ENCODE data around the gene CFAP92.

The CFAP92 gene

GRCh38 chr3:128879991-128880390 is 113.9 kb downstream of the CFAP92 start:
- Histone ChIP-seq H3K9me3 (ENCODE audit: control insufficient read depth, insufficient read depth, low read depth, low read length) (no peaks in the 10 kb centered on the region), H3K4me3 (ENCODE audit: low read depth, low read length) (peak overlapping the region; percentile 95), H3K36me3 (ENCODE audit: control insufficient read depth in 2 of 2, insufficient read depth in 1 of 2, low read length in 2 of 2) (peaks cover 0 to 45% of the 10 kb centered on the region in 2 experiments; a peak in 1 of 3 replicates), H3K27ac (ENCODE audit: extremely low read depth, low read depth, low read length) (peak overlapping the region; percentile 68), H3K4me1 (ENCODE audit: control insufficient read depth, insufficient read depth, low read length) (no peaks in the 10 kb centered on the region)
- TF ChIP-seq ZFP41 (tag by site-specific recombination; IDR thresholded peaks at IDR 0.05; ENCODE audit: borderline replicate concordance) (no peak), ZNF747 (tag by site-specific recombination; IDR thresholded peaks at IDR 0.05) (no peak), ZNF221 (tag by site-specific recombination; IDR thresholded peaks at IDR 0.05; ENCODE audit: borderline replicate concordance) (no peak), ZNF132 (tag by site-specific recombination; IDR thresholded peaks at IDR 0.05; ENCODE audit: borderline replicate concordance) (no peak), HOXD13 (CRISPR knock-in tag; IDR thresholded peaks at IDR 0.05; ENCODE audit: borderline replicate concordance) (no peak), MYNN (tag by site-specific recombination; IDR thresholded peaks at IDR 0.05; ENCODE audit: borderline replicate concordance) (no peak), ZSCAN4 (tag by site-specific recombination; IDR thresholded peaks at IDR 0.05) (no peak), ZNF473 (tag by site-specific recombination; IDR thresholded peaks at IDR 0.05) (no peak), ZNF555 (tag by site-specific recombination; conservative IDR thresholded peaks at IDR 0.05) (no peak), REPIN1 (tag by site-specific recombination; IDR thresholded peaks at IDR 0.05; ENCODE audit: low read depth) (no peak), ZFP69B (tag by site-specific recombination; IDR thresholded peaks at IDR 0.05) (no peak), PRDM1 (tag by site-specific recombination; IDR thresholded peaks at IDR 0.05) (no peak)
- ChIA-PET CTCF (interaction anchor here (0.7 kb wide), 1 partner anchor 335 kb away, joined by 4 read pairs; no protein-coding TSS in a partner anchor), POLR2A (interaction anchor here (1.2 to 1.9 kb wide), 3 partner anchors 12 to 369 kb away, joined by 3 to 7 read pairs (median 4); partner anchors contain the start of gene COPG1)

- Histone ChIP-seq H3K9me3 (ENCODE audit: control insufficient read depth, insufficient read depth, low read depth, low read length) (no peaks in the 10 kb centered on the region), H3K36me3 (ENCODE audit: control insufficient read depth in 2 of 2, insufficient read depth in 1 of 2, low read length in 2 of 2) (peaks cover 0 to 39% of the 10 kb centered on the region in 2 experiments; a peak in 1 of 3 replicates), H3K4me1 (ENCODE audit: control insufficient read depth, insufficient read depth, low read length) (no peaks in the 10 kb centered on the region), H3K4me3 (ENCODE audit: low read depth, low read length) (peak within 1 kb of the TSS; percentile 95), H3K27ac (ENCODE audit: extremely low read depth, low read depth, low read length) (peak within 1 kb of the TSS; percentile 84)
- POLR2A ChIA-PET, result interaction anchor here (0.6 to 1.9 kb wide), 10 partner anchors 9 to 436 kb away, joined by 3 to 7 read pairs (median 4); partner anchors contain the start of gene COPG1
- CTCF ChIA-PET, result interaction anchor here (0.7 to 1.8 kb wide), 3 partner anchors 14 to 199 kb away, joined by 3 to 4 read pairs (median 3); no protein-coding TSS in a partner anchor
- no peak for TF ChIP-seq ZNF555 (tag by site-specific recombination; conservative IDR thresholded peaks at IDR 0.05)
- TF ChIP-seq HIC1 (tag by site-specific recombination; IDR thresholded peaks at IDR 0.05), result peak; percentile 88
- TF ChIP-seq ZNF19 (tag by site-specific recombination; IDR thresholded peaks at IDR 0.05; ENCODE audit: low read depth), result no peak
- no peak for TF ChIP-seq ZNF148 (tag by site-specific recombination; IDR thresholded peaks at IDR 0.05; ENCODE audit: borderline replicate concordance)
- no peak for TF ChIP-seq ZBTB10 (tag by site-specific recombination; IDR thresholded peaks at IDR 0.05)
- no peak for TF ChIP-seq ZNF707 (tag by site-specific recombination; IDR thresholded peaks at IDR 0.05)
- peak; percentile 85 for TF ChIP-seq SCRT2 (tag by site-specific recombination; IDR thresholded peaks at IDR 0.05)
- TF ChIP-seq ZNF311 (tag by site-specific recombination; IDR thresholded peaks at IDR 0.05; ENCODE audit: borderline replicate concordance), result no peak
- TF ChIP-seq ZNF747 (tag by site-specific recombination; IDR thresholded peaks at IDR 0.05), result no peak
- TF ChIP-seq SP2 (tag by site-specific recombination; IDR thresholded peaks at IDR 0.05), result peak; percentile 66
- TF ChIP-seq ZNF112 (tag by site-specific recombination; IDR thresholded peaks at IDR 0.05), result no peak
- TF ChIP-seq ZNF549 (tag by site-specific recombination; IDR thresholded peaks at IDR 0.05), result no peak
- no peak for TF ChIP-seq CTCF (tag by site-specific recombination; IDR thresholded peaks at IDR 0.05)
Measured at GRCh38 chr3:128879125-128879969, 114.5 kb downstream of the CFAP92 start, which contains the start of gene ACAD9. Gene ACAD9 (plus strand): TSS chr3:128879620. CDS start chr3:128879692, 72 bp downstream.
